Astrocyte of the cerebellum (primary cell): ENCODE results near the gene TBC1D3B.

Experiments used
- DNase-seq: peaks from one replicate; pipeline ENCODE4 v3.0.0-alpha.2; 2011; ENCODE audit warnings: low read depth
- H3K4me3 ChIP-seq: 2 replicates; pipeline ENCODE4 v1.5.1; 2011; ENCODE audit warnings: mild to moderate bottlenecking, low read depth, low read length, moderate library complexity
- CTCF ChIP-seq: IDR thresholded peaks from 2 replicates; pipeline ENCODE4 v1.5.1; 2012; ENCODE audit warnings: low read length, low read depth, moderate library complexity, mild to moderate bottlenecking; ENCODE audit errors: missing control alignments
- in situ Hi-C: cut with HindIII; loops from 2 replicates; pipeline ENCODE4 v1.10.0; 2017; ENCODE audit warnings: low sequenced_read_pairs

The TBC1D3B gene

GRCh38 chr17:36144981-36145729 lies 31.3 kb downstream of the TBC1D3B start:
- H3K4me3 ChIP-seq: no peak overlapping the region
- no peak for DNase-seq
- no peak for TF ChIP-seq CTCF
- in situ Hi-C loops: no loop called here

- in situ Hi-C loops: no loop called here
- H3K4me3 ChIP-seq: no peak overlapping the region
- DNase-seq: no peak
- no peak for TF ChIP-seq CTCF
These were observed 32.4 kb downstream of the TBC1D3B start for GRCh38 chr17:36144014-36144413.

GRCh38 chr17:36142806-36143205 lies 33.6 kb downstream of the TBC1D3B start:
- DNase-seq: no peak
- TF ChIP-seq CTCF: no peak
- in situ Hi-C loops: no loop called here
- H3K4me3 ChIP-seq: no peak overlapping the region

- in situ Hi-C loops: no loop called here
- H3K4me3 ChIP-seq: no peak overlapping the region
- TF ChIP-seq CTCF: no peak
- no peak for DNase-seq
These were observed 34.2 kb downstream of the TBC1D3B start for GRCh38 chr17:36142235-36142634.

- DNase-seq: no peak
- no peak for TF ChIP-seq CTCF
- no peak overlapping the region for H3K4me3 ChIP-seq
- in situ Hi-C loops: no loop called here
These were observed 40.0 kb downstream of the TBC1D3B start for GRCh38 chr17:36136439-36136838.

GRCh38 chr17:36136036-36136435 lies 40.4 kb downstream of the TBC1D3B start:
- TF ChIP-seq CTCF: no peak
- in situ Hi-C loops: no loop called here
- DNase-seq: no peak
- H3K4me3 ChIP-seq: no peak overlapping the region
